Measurements from ENCODE around the gene FNBP1L. TPM values are rescaled to one million over a fixed set of nuclear protein-coding genes. Genes with fewer than 3 reads are reported as not detected.
"Not testable (repeated sequence)": the region's sequence is repeated elsewhere in the genome, so short reads cannot be mapped to it uniquely, and the experiment has no call there.

Gene FNBP1L
- total and polyA plus RNA-seq, 9 of the 15 experiments (the other 6 are each of a cell fraction or from before 2014, with no cell fraction given): 1.4 to 6.9 (median 5.9) TPM

- WGBS (ENCODE audit: insufficient coverage, low coverage, missing lambda C conversion rate): 65% methylated on average over 17 of the region's 20 CpGs
- Histone ChIP-seq H2AFZ (ENCODE audit: low read depth, low read length) (no peak overlapping the region), H3K9me3 (replicated peaks; ENCODE audit: control insufficient read depth, insufficient read depth, low read depth, low read length) (no peaks in the 10 kb centered on the region), H3K36me3 (ENCODE audit: control insufficient read depth, insufficient read depth, low read length) (no peaks in the 10 kb centered on the region), H3K9ac (ENCODE audit: insufficient read depth in 1 of 2, low read depth in 2 of 2, low read length in 2 of 2) (0 out of 4 replicates have a peak overlapping the region, but pooled peaks of 1 of the 2 experiments have one; percentile 11), H3K4me3 (no peak overlapping the region), H3K4me1 (replicated peaks in 1 of 2; ENCODE audit: control insufficient read depth in 2 of 2, insufficient read depth in 2 of 2, low read length in 2 of 2) (peaks cover 0 to 12% of the 10 kb centered on the region in 2 experiments), H3K4me2 (ENCODE audit: insufficient read depth, low read length) (no peak overlapping the region), H3K9me1 (ENCODE audit: control insufficient read depth, insufficient read depth, low read length) (no peaks in the 10 kb centered on the region), H3K79me2 (ENCODE audit: control insufficient read depth, insufficient read depth, low read length) (no peaks in the 10 kb centered on the region), H3K27ac (ENCODE audit: extremely low read depth, low read depth, low read length) (no peak overlapping the region), H4K20me1 (replicated peaks; ENCODE audit: control insufficient read depth, insufficient read depth, low read length) (no peaks in the 10 kb centered on the region), H3K27me3 (ENCODE audit: control insufficient read depth in 2 of 2, insufficient read depth in 2 of 2, low read length in 2 of 2) (peaks cover 0 to under 1% of the 10 kb centered on the region in 2 experiments; a peak in 1 of 5 replicates)
- FAIRE-seq (no peak), DNase-seq (ENCODE audit: extremely low read depth in 1 of 4, low spot score in 3 of 4) (no peak), ATAC-seq (no peak)
- POLR2A ChIA-PET: no interaction called here
- TF ChIP-seq HMGXB4 (CRISPR knock-in tag; IDR thresholded peaks at IDR 0.05) (no peak), NR2F6 (CRISPR knock-in tag; IDR thresholded peaks at IDR 0.05) (no peak), POLR2AphosphoS2 (IDR thresholded peaks at IDR 0.05; ENCODE audit: low read length) (no peak), HDAC2 (IDR thresholded peaks at IDR 0.05) (no peak), PCBP2 (IDR thresholded peaks at IDR 0.05; ENCODE audit: low read depth, low read length, poor library complexity, severe bottlenecking) (no peak), ARID4B (CRISPR knock-in tag; IDR thresholded peaks at IDR 0.05) (no peak), KDM5B (IDR thresholded peaks at IDR 0.05; ENCODE audit: insufficient replicate concordance, low read depth, low read length) (no peak), THAP7 (CRISPR knock-in tag; IDR thresholded peaks at IDR 0.05) (no peak), ZNF583 (CRISPR knock-in tag; IDR thresholded peaks at IDR 0.05) (no peak)
- CTCF ChIA-PET (ENCODE audit: low intra/inter-chr PET ratio): no interaction called here
- intact Hi-C loops (cut with micrococcal nuclease): no loop called here
- in situ Hi-C loops (cut with MboI): no loop called here
- BruUV-seq (replicated peaks): no TSS peak
These were observed 141.0 kb downstream of the FNBP1L start for GRCh38 chr1:93588955-93589354.

GRCh38 chr1:93591291-93591675 lies 143.4 kb downstream of the FNBP1L start:
- H3K4me1 ChIP-seq (replicated peaks in 1 of 2; ENCODE audit: control insufficient read depth in 2 of 2, insufficient read depth in 2 of 2, low read length in 2 of 2); H3K36me3 ChIP-seq (ENCODE audit: control insufficient read depth, insufficient read depth, low read length); H3K4me3 ChIP-seq; intact Hi-C loops (cut with micrococcal nuclease); H3K27me3 ChIP-seq (ENCODE audit: control insufficient read depth in 2 of 2, insufficient read depth in 2 of 2, low read length in 2 of 2); H3K27ac ChIP-seq (ENCODE audit: extremely low read depth, low read depth, low read length); H3K4me2 ChIP-seq (ENCODE audit: insufficient read depth, low read length); H3K79me2 ChIP-seq (ENCODE audit: control insufficient read depth, insufficient read depth, low read length); CTCF ChIA-PET (ENCODE audit: low intra/inter-chr PET ratio); ATAC-seq; FAIRE-seq; H3K9me3 ChIP-seq (replicated peaks; ENCODE audit: control insufficient read depth, insufficient read depth, low read depth, low read length); H3K9ac ChIP-seq (ENCODE audit: insufficient read depth in 1 of 2, low read depth in 2 of 2, low read length in 2 of 2); H3K9me1 ChIP-seq (ENCODE audit: control insufficient read depth, insufficient read depth, low read length); BruUV-seq (replicated peaks); in situ Hi-C loops (cut with MboI); DNase-seq (ENCODE audit: extremely low read depth in 1 of 4, low spot score in 3 of 4); H4K20me1 ChIP-seq (replicated peaks; ENCODE audit: control insufficient read depth, insufficient read depth, low read length): not testable (repeated sequence)
- H2AFZ ChIP-seq (ENCODE audit: low read depth, low read length): peak overlapping the region; percentile 70; the same call in 1 of the 2 replicates
- WGBS (ENCODE audit: insufficient coverage, low coverage, missing lambda C conversion rate): 48% methylated on average over 2 of the region's 3 CpGs
- POLR2A ChIA-PET: interaction anchor here (0.9 kb wide), 1 partner anchor 24 kb away, joined by 3 read pairs; no protein-coding TSS in a partner anchor
